Measurements from ENCODE around the gene OLFML1.

- TF ChIP-seq ZSCAN20 (CRISPR knock-in tag; IDR thresholded peaks at IDR 0.05; ENCODE audit: borderline replicate concordance) = no peak
- no peak for TF ChIP-seq ZNF292 (CRISPR knock-in tag; IDR thresholded peaks at IDR 0.05; ENCODE audit: borderline replicate concordance, low read depth)
Observed at GRCh38 chr11:7520011-7520942, 35.0 kb downstream of the OLFML1 start.

All from HepG2 (cell line).